Central memory CD4-positive, alpha-beta T cell (primary cell): ENCODE measurements around the gene ADRB1.

Experiments
- DNase-seq: peaks from one replicate; pipeline ENCODE4 v3.0.0; 2022

ADRB1 gene

GRCh38 chr10:114058297-114058696, 14.6 kb downstream of the ADRB1 start:
- DNase-seq, result no peak

- DNase-seq, result no peak
Measured at GRCh38 chr10:114059561-114059960, 15.9 kb downstream of the ADRB1 start.

GRCh38 chr10:114060456-114060855, 16.8 kb downstream of the ADRB1 start:
- no peak for DNase-seq

- DNase-seq, result no peak
Measured at GRCh38 chr10:114061148-114061547, 17.5 kb downstream of the ADRB1 start.

GRCh38 chr10:114061789-114062188, 18.1 kb downstream of the ADRB1 start:
- DNase-seq, result no peak

- no peak for DNase-seq
Measured at GRCh38 chr10:114064151-114065048, 20.7 kb downstream of the ADRB1 start.

GRCh38 chr10:114065049-114065435, 21.4 kb downstream of the ADRB1 start:
- no peak for DNase-seq

GRCh38 chr10:114068054-114068707, 24.5 kb downstream of the ADRB1 start:
- DNase-seq, result no peak

- no peak for DNase-seq
Measured at GRCh38 chr10:114070710-114071109, 27.0 kb downstream of the ADRB1 start.

- no peak for DNase-seq
Measured at GRCh38 chr10:114071178-114071577, 27.5 kb downstream of the ADRB1 start.

- DNase-seq, result no peak
Measured at GRCh38 chr10:114073395-114074186, 29.9 kb downstream of the ADRB1 start.

GRCh38 chr10:114075093-114075492, 31.4 kb downstream of the ADRB1 start:
- DNase-seq, result no peak

- no peak for DNase-seq
Measured at GRCh38 chr10:114077347-114077746, 33.7 kb downstream of the ADRB1 start.

GRCh38 chr10:114077815-114078219, 34.2 kb downstream of the ADRB1 start:
- DNase-seq, result no peak

- no peak for DNase-seq
Measured at GRCh38 chr10:114078346-114078745, 34.7 kb downstream of the ADRB1 start.

- DNase-seq, result no peak
Measured at GRCh38 chr10:114079421-114079820, 35.8 kb downstream of the ADRB1 start.

GRCh38 chr10:114081911-114082583, 38.4 kb downstream of the ADRB1 start:
- DNase-seq, result no peak

GRCh38 chr10:114083040-114083439, 39.4 kb downstream of the ADRB1 start:
- no peak for DNase-seq

- no peak for DNase-seq
Measured at GRCh38 chr10:114084215-114084614, 40.5 kb downstream of the ADRB1 start.

GRCh38 chr10:114087255-114087654, 43.6 kb downstream of the ADRB1 start:
- DNase-seq, result no peak

- DNase-seq, result no peak
Measured at GRCh38 chr10:114087655-114088054, 44.0 kb downstream of the ADRB1 start.

- DNase-seq, result no peak
Measured at GRCh38 chr10:114094795-114095194, 51.1 kb downstream of the ADRB1 start.
